ENCODE data around the gene SCFD2.
"Not testable (repeated sequence)": the region's sequence is repeated elsewhere in the genome, so short reads cannot be mapped to it uniquely, and the experiment has no call there.

The SCFD2 gene

GRCh38 chr4:53189011-53189410 lies 176.8 kb downstream of the SCFD2 start:
- no peak for DNase-seq (ENCODE audit: low spot score)

GRCh38 chr4:53186714-53187358 lies 179.0 kb downstream of the SCFD2 start:
- DNase-seq (ENCODE audit: low spot score), result no peak

- DNase-seq (ENCODE audit: low spot score), result no peak
Measured at GRCh38 chr4:53185869-53186585, 179.8 kb downstream of the SCFD2 start.

- DNase-seq (ENCODE audit: low spot score), result no peak
Measured at GRCh38 chr4:53183754-53184153, 182.1 kb downstream of the SCFD2 start.

- DNase-seq (ENCODE audit: low spot score), result not testable (repeated sequence)
Measured at GRCh38 chr4:53177751-53178150, 188.1 kb downstream of the SCFD2 start.

GRCh38 chr4:53175640-53176039 lies 190.2 kb downstream of the SCFD2 start:
- no peak for DNase-seq (ENCODE audit: low spot score)

GRCh38 chr4:53174823-53175222 lies 191.0 kb downstream of the SCFD2 start:
- DNase-seq (ENCODE audit: low spot score), result no peak

- no peak for DNase-seq (ENCODE audit: low spot score)
Measured at GRCh38 chr4:53173576-53173975, 192.3 kb downstream of the SCFD2 start.

- DNase-seq (ENCODE audit: low spot score), result no peak
Measured at GRCh38 chr4:53171797-53172196, 194.1 kb downstream of the SCFD2 start.

GRCh38 chr4:53169695-53170617 lies 195.9 kb downstream of the SCFD2 start:
- no peak for DNase-seq (ENCODE audit: low spot score)

GRCh38 chr4:53168228-53168627 lies 197.6 kb downstream of the SCFD2 start:
- DNase-seq (ENCODE audit: low spot score), result no peak

GRCh38 chr4:53162969-53163368 lies 202.9 kb downstream of the SCFD2 start:
- no peak for DNase-seq (ENCODE audit: low spot score)

GRCh38 chr4:53161787-53162433 lies 204.0 kb downstream of the SCFD2 start:
- DNase-seq (ENCODE audit: low spot score), result no peak

- DNase-seq (ENCODE audit: low spot score), result no peak
Measured at GRCh38 chr4:53161051-53161786, 204.6 kb downstream of the SCFD2 start.

GRCh38 chr4:53156896-53157295 lies 209.0 kb downstream of the SCFD2 start:
- no peak for DNase-seq (ENCODE audit: low spot score)

GRCh38 chr4:53152467-53152866 lies 213.4 kb downstream of the SCFD2 start:
- DNase-seq (ENCODE audit: low spot score), result no peak

GRCh38 chr4:53151489-53151788 lies 214.4 kb downstream of the SCFD2 start:
- DNase-seq (ENCODE audit: low spot score), result no peak

- DNase-seq (ENCODE audit: low spot score), result no peak
Measured at GRCh38 chr4:53150631-53151488, 215.0 kb downstream of the SCFD2 start.

- no peak for DNase-seq (ENCODE audit: low spot score)
Measured at GRCh38 chr4:53147711-53148110, 218.2 kb downstream of the SCFD2 start.

- DNase-seq (ENCODE audit: low spot score), result no peak
Measured at GRCh38 chr4:53147197-53147596, 218.7 kb downstream of the SCFD2 start.

GRCh38 chr4:53141308-53141707 lies 224.6 kb downstream of the SCFD2 start:
- no peak for DNase-seq (ENCODE audit: low spot score)
